Measurements from ENCODE around the gene HEYL.
A peak's percentile ranks its signal among the peaks of the same experiment; 100 is the strongest.

The HEYL gene

DNA sequence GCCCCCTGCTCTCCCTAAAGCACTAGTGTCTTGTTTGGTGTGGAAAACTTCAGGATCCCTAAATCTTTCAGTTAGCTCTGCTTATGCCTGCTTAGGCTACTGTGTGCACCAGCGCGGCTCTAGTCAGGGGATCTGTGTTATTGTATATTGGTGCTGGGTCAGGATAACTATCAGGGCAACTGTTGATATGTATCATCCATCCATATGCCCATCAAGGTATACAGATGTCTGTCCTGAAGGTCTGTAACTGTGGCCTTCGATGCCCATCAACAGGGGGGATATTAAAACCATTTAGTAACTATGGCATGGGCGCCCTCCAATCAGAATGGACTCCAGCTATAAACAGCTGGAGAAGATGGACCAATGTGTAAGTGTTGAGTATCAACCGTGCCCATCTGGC lies 20.1 kb upstream of the HEYL start:
- DNase-seq (ENCODE audit: low read depth), result no peak

DNA sequence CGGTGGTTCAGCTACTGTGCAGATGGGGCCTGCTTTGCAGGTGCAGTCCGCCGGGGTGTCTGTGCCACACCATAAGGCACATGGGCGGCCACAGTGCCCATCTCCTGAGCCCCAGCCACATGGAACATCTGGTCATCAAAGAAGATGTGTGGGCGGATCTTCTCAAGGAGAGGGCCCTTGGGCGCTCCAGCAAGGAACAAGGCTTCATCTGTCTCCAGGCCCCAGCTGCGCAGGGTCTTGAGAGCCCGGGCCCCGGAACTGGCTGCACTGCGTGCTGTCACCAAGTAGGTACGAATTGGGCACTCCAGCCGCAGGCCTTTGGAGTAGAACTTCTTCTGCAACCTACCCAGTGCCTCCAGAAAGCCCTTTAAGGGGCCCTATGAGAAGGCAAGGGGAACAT lies 19.7 kb upstream of the HEYL start:
- no peak overlapping the region for H3K4me3 ChIP-seq (ENCODE audit: control insufficient read depth, low read depth, low read length)
- TF ChIP-seq, protein P1, sequence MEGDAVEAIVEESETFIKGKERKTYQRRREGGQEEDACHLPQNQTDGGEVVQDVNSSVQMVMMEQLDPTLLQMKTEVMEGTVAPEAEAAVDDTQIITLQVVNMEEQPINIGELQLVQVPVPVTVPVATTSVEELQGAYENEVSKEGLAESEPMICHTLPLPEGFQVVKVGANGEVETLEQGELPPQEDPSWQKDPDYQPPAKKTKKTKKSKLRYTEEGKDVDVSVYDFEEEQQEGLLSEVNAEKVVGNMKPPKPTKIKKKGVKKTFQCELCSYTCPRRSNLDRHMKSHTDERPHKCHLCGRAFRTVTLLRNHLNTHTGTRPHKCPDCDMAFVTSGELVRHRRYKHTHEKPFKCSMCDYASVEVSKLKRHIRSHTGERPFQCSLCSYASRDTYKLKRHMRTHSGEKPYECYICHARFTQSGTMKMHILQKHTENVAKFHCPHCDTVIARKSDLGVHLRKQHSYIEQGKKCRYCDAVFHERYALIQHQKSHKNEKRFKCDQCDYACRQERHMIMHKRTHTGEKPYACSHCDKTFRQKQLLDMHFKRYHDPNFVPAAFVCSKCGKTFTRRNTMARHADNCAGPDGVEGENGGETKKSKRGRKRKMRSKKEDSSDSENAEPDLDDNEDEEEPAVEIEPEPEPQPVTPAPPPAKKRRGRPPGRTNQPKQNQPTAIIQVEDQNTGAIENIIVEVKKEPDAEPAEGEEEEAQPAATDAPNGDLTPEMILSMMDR (IDR thresholded peaks at IDR 0.05; ENCODE audit: control insufficient read depth, insufficient read depth, low read depth, low read length, missing control alignments), result no peak
- DNase-seq (ENCODE audit: low read depth), result no peak

More for the DNA sequence above, 20.1 kb upstream of the HEYL start:
- TF ChIP-seq, protein P1 (IDR thresholded peaks at IDR 0.05; ENCODE audit: control insufficient read depth, insufficient read depth, low read depth, low read length, missing control alignments), result no peak
- no peak overlapping the region for H3K4me3 ChIP-seq (ENCODE audit: control insufficient read depth, low read depth, low read length)

DNA sequence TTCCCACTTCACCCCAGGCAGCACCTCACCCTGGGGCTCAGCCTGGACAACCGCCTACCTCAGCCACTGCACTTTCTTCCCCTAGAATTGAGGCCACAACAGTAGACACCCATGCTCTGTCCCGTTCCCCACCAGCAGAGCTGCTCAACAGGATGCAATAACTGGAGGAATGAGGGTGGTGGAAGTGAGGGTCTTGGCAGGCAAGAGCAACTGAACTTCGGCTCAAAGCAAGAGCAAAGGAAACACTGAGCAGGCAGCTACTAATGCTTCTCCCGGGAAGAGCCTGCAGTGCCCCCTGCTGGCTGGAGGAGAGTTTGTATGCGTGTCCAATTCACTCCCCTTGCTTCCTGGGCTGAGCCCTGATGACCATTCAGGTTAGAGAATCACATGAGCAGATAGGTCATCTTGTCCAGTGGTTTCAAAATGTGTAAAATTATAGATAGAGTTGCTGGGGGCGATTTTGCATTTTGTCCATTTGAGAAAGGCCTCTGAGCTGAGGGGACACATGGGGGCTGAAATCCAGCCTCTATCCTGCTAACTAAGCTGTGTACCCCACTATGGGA lies 18.6 kb upstream of the HEYL start:
- DNase-seq (ENCODE audit: low read depth), result no peak
- H3K4me3 ChIP-seq (ENCODE audit: control insufficient read depth, low read depth, low read length), result no peak overlapping the region
- TF ChIP-seq, protein P1 (IDR thresholded peaks at IDR 0.05; ENCODE audit: control insufficient read depth, insufficient read depth, low read depth, low read length, missing control alignments), result peak; percentile 76

DNA sequence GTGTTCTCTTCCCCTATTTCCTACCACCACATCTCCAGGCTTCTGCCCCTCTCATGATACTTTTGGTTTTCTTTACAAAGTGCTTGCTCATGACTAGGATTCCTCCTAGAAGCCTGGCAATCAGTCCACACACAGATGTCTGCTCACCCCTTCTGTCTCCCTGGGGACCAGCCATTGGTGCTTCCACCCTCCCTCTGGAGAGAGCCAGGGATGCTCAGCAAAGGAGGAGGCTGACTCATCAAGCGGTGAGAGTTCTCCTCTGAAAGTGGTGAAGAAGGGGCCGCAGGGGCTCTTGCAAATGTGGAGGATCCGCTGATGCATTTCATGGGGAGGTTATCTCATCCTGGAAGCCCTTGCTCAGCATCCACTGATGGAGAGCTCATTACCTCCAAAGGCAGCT lies 18.0 kb upstream of the HEYL start:
- H3K4me3 ChIP-seq (ENCODE audit: control insufficient read depth, low read depth, low read length), result no peak overlapping the region
- TF ChIP-seq, protein P1 (IDR thresholded peaks at IDR 0.05; ENCODE audit: control insufficient read depth, insufficient read depth, low read depth, low read length, missing control alignments), result no peak
- DNase-seq (ENCODE audit: low read depth), result no peak

DNA sequence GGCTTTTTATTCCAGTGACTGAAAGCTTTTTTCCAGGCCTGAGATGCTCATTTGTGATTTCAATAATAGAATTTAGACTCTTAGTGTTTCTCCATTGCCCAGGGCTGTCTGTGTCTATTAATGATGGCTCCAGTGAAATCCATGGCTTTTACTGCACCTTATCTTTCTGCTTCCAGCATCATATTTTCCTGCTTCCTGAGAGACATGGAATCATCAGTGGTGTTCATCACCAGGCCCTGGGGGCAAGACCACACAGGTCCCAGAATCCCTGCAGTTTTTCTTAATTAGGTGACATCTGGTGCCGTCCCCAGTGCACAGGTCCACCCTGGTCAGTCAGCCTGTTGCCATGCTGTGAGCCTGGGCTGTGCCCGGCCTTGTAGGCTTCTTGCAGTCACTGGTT lies 16.9 kb upstream of the HEYL start:
- no peak for DNase-seq (ENCODE audit: low read depth)
- TF ChIP-seq, protein P1 (IDR thresholded peaks at IDR 0.05; ENCODE audit: control insufficient read depth, insufficient read depth, low read depth, low read length, missing control alignments), result no peak
- no peak overlapping the region for H3K4me3 ChIP-seq (ENCODE audit: control insufficient read depth, low read depth, low read length)

DNA sequence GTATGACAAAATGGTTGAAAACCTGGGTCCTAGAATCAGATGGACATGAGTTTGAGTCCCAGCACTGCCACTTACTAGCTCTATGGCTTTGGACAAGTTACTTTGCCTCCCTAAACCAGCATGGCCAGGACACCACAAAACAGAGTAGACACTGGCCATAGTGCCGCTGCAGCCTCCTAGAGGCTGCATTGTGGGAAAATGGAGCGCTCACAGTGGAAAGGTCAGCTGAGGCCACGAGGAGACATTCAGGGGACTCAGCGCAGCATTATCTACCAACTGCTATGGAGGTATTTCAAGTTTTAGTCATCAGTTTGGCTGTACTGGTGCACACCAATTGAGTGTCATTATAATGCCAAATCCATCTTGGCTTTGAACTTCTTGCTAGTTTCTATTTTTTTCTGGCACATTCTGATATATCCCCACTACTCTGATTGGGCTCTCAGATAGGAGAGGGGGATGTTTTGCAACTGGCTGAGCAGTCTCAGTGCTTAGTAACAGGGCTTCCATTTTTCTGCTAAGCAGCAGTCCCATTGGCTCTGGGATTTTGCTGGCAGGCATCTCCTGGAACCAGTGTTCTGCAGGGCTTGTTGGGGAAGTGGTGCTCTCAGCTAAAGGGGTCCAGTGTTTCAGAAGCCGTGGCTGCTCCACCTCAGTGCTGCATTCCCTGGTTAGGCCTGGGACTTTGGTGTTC lies 16.3 kb upstream of the HEYL start:
- TF ChIP-seq, protein P1 (IDR thresholded peaks at IDR 0.05; ENCODE audit: control insufficient read depth, insufficient read depth, low read depth, low read length, missing control alignments), result no peak
- no peak for DNase-seq (ENCODE audit: low read depth)

More for the DNA sequence above, 16.3 kb upstream of the HEYL start:
- H3K4me3 ChIP-seq (ENCODE audit: control insufficient read depth, low read depth, low read length), result no peak overlapping the region
